CD4-positive, alpha-beta T cell treated with Interleukin-2 at 100 ng/mL for 4 hours (primary cell): ENCODE results near the gene C2orf76.

Experiments
- DNase-seq: peaks from one replicate; pipeline ENCODE4 v3.0.0-alpha.2; 2020; ENCODE audit warnings: low spot score

Gene C2orf76

GRCh38 chr2:119337749-119338148, 28.9 kb downstream of the C2orf76 start:
- DNase-seq: no peak

- DNase-seq: no peak
Measured at GRCh38 chr2:119333833-119334232, 32.8 kb downstream of the C2orf76 start.

- DNase-seq: no peak
Measured at GRCh38 chr2:119333360-119333759, 33.3 kb downstream of the C2orf76 start.

- DNase-seq: no peak
Measured at GRCh38 chr2:119332953-119333352, 33.7 kb downstream of the C2orf76 start.

- no peak for DNase-seq
Measured at GRCh38 chr2:119327431-119327830, 39.2 kb downstream of the C2orf76 start.

GRCh38 chr2:119326938-119327337, 39.7 kb downstream of the C2orf76 start:
- no peak for DNase-seq

GRCh38 chr2:119324685-119325270, 41.9 kb downstream of the C2orf76 start:
- no peak for DNase-seq

GRCh38 chr2:119323459-119323858, 43.2 kb downstream of the C2orf76 start:
- DNase-seq: no peak

- no peak for DNase-seq
Measured at GRCh38 chr2:119319593-119319992, 47.0 kb downstream of the C2orf76 start.

GRCh38 chr2:119317554-119317953, 49.1 kb downstream of the C2orf76 start:
- no peak for DNase-seq

- no peak for DNase-seq
Measured at GRCh38 chr2:119316066-119316465, 50.6 kb downstream of the C2orf76 start.

- DNase-seq: no peak
Measured at GRCh38 chr2:119315241-119315925, 51.3 kb downstream of the C2orf76 start.

GRCh38 chr2:119311831-119312230, 54.8 kb downstream of the C2orf76 start:
- no peak for DNase-seq

GRCh38 chr2:119311371-119311770, 55.3 kb downstream of the C2orf76 start:
- DNase-seq: no peak

- DNase-seq: no peak
Measured at GRCh38 chr2:119308793-119309330, 57.8 kb downstream of the C2orf76 start.

- DNase-seq: no peak
Measured at GRCh38 chr2:119307419-119308140, 59.1 kb downstream of the C2orf76 start.

GRCh38 chr2:119306196-119306590, 60.4 kb downstream of the C2orf76 start:
- no peak for DNase-seq

- DNase-seq: no peak
Measured at GRCh38 chr2:119305497-119306195, 61.0 kb downstream of the C2orf76 start.

GRCh38 chr2:119304847-119305246, 61.8 kb downstream of the C2orf76 start:
- DNase-seq: no peak

GRCh38 chr2:119301413-119301812, 65.2 kb downstream of the C2orf76 start:
- DNase-seq: no peak

- DNase-seq: no peak
Measured at GRCh38 chr2:119295688-119296375, 70.8 kb downstream of the C2orf76 start.

GRCh38 chr2:119294671-119295070, 72.0 kb downstream of the C2orf76 start:
- DNase-seq: no peak
